Measurements from ENCODE around the gene PIK3R5. TPM values are rescaled to one million over a fixed set of nuclear protein-coding genes. Genes with fewer than 3 reads are reported as not detected.
"Not testable (repeated sequence)": the region's sequence is repeated elsewhere in the genome, so short reads cannot be mapped to it uniquely, and the experiment has no call there.

PIK3R5 gene
- total and polyA plus RNA-seq, 2 donors (not counting 3 experiments of a cell fraction or from before 2014, with no cell fraction given): not detected

GRCh38 chr17:8885967-8886684 lies 79.4 kb downstream of the PIK3R5 start:
- no peaks in the 10 kb centered on the region for H3K36me3 ChIP-seq (ENCODE audit: control insufficient read depth in 2 of 2, extremely low read depth in 1 of 2, insufficient read depth in 2 of 2, low read length in 2 of 2)
- ChIA-PET POLR2A (no interaction called here), CTCF (no interaction called here)
- no peak for DNase-seq (ENCODE audit: low read depth, low spot score)
- no peak for FAIRE-seq
- H3K79me2 ChIP-seq (ENCODE audit: control insufficient read depth, insufficient read depth, low read length): no peaks in the 10 kb centered on the region
- no peak overlapping the region for H3K4me3 ChIP-seq (replicated peaks in 1 of 3; ENCODE audit: insufficient read depth in 1 of 3, low read depth in 1 of 3, low read length in 3 of 3)
- no TSS peak for BruUV-seq (replicated peaks)
- no peaks in the 10 kb centered on the region for H3K9me3 ChIP-seq (replicated peaks; ENCODE audit: control insufficient read depth, insufficient read depth, low read length)
- no peaks in the 10 kb centered on the region for H3K4me1 ChIP-seq (ENCODE audit: control insufficient read depth, extremely low read depth, insufficient read depth, low read length)
- dilution Hi-C loops (cut with MboI; ENCODE audit: extremely low pct_ligation_motif_present, low sequenced_read_pairs): no loop called here
- H2AFZ ChIP-seq (ENCODE audit: low read depth, low read length): no peak overlapping the region
- H3K27me3 ChIP-seq (ENCODE audit: control insufficient read depth in 2 of 2, insufficient read depth in 2 of 2, low read length in 2 of 2): no peaks in the 10 kb centered on the region
- intact Hi-C loops (cut with micrococcal nuclease): no loop called here
- H4K20me1 ChIP-seq (replicated peaks; ENCODE audit: control insufficient read depth, extremely low read depth, insufficient read depth, low read length): no peaks in the 10 kb centered on the region
- H3K9me1 ChIP-seq (replicated peaks; ENCODE audit: control insufficient read depth, extremely low read depth, insufficient read depth, low read length): no peaks in the 10 kb centered on the region
- no peak for TF ChIP-seq GATA2 (IDR thresholded peaks at IDR 0.05; ENCODE audit: insufficient read depth, insufficient read length, low read depth, low read length)
- TF ChIP-seq, protein P1, sequence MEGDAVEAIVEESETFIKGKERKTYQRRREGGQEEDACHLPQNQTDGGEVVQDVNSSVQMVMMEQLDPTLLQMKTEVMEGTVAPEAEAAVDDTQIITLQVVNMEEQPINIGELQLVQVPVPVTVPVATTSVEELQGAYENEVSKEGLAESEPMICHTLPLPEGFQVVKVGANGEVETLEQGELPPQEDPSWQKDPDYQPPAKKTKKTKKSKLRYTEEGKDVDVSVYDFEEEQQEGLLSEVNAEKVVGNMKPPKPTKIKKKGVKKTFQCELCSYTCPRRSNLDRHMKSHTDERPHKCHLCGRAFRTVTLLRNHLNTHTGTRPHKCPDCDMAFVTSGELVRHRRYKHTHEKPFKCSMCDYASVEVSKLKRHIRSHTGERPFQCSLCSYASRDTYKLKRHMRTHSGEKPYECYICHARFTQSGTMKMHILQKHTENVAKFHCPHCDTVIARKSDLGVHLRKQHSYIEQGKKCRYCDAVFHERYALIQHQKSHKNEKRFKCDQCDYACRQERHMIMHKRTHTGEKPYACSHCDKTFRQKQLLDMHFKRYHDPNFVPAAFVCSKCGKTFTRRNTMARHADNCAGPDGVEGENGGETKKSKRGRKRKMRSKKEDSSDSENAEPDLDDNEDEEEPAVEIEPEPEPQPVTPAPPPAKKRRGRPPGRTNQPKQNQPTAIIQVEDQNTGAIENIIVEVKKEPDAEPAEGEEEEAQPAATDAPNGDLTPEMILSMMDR (IDR thresholded peaks at IDR 0.05; ENCODE audit: extremely low read depth in 1 of 2, insufficient read depth in 1 of 2, low read depth in 1 of 2, low read length in 2 of 2): no peak
- TF ChIP-seq JUN (IDR thresholded peaks at IDR 0.05; ENCODE audit: borderline replicate concordance, insufficient read depth, insufficient read length, low read depth): no peak
- TF ChIP-seq EZH2 (IDR thresholded peaks at IDR 0.05; ENCODE audit: borderline replicate concordance, low read depth, low read length, severe bottlenecking): no peak
- TF ChIP-seq MYC (IDR thresholded peaks at IDR 0.05; ENCODE audit: low read depth, low read length): no peak
- no peak for TF ChIP-seq FOS (IDR thresholded peaks at IDR 0.05; ENCODE audit: borderline replicate concordance, insufficient read depth, low read length)
- TF ChIP-seq POLR2A (IDR thresholded peaks at IDR 0.05; ENCODE audit: low read depth, low read length): no peak
- no peak for TF ChIP-seq POLR2AphosphoS5 (IDR thresholded peaks at IDR 0.05; ENCODE audit: insufficient read depth, low read depth, low read length)
- no peak for TF ChIP-seq MAX (IDR thresholded peaks at IDR 0.05; ENCODE audit: insufficient read depth, insufficient read length)
- H3K9ac ChIP-seq (replicated peaks; ENCODE audit: extremely low read depth, insufficient read depth, low read length): no peak overlapping the region
- H3K27ac ChIP-seq (ENCODE audit: insufficient read depth, low read depth, low read length): no peak overlapping the region
- H3K4me2 ChIP-seq (ENCODE audit: insufficient read depth, low read length): no peak overlapping the region

GRCh38 chr17:8885163-8885966 lies 80.1 kb downstream of the PIK3R5 start:
- H3K4me3 ChIP-seq (replicated peaks in 1 of 3; ENCODE audit: insufficient read depth in 1 of 3, low read depth in 1 of 3, low read length in 3 of 3); H3K4me1 ChIP-seq (ENCODE audit: control insufficient read depth, extremely low read depth, insufficient read depth, low read length); H3K79me2 ChIP-seq (ENCODE audit: control insufficient read depth, insufficient read depth, low read length); FAIRE-seq; H2AFZ ChIP-seq (ENCODE audit: low read depth, low read length); H3K9me3 ChIP-seq (replicated peaks; ENCODE audit: control insufficient read depth, insufficient read depth, low read length); H3K27me3 ChIP-seq (ENCODE audit: control insufficient read depth in 2 of 2, insufficient read depth in 2 of 2, low read length in 2 of 2); BruUV-seq (replicated peaks); CTCF ChIA-PET; H3K36me3 ChIP-seq (ENCODE audit: control insufficient read depth in 2 of 2, extremely low read depth in 1 of 2, insufficient read depth in 2 of 2, low read length in 2 of 2); intact Hi-C loops (cut with micrococcal nuclease); H3K9me1 ChIP-seq (replicated peaks; ENCODE audit: control insufficient read depth, extremely low read depth, insufficient read depth, low read length); H4K20me1 ChIP-seq (replicated peaks; ENCODE audit: control insufficient read depth, extremely low read depth, insufficient read depth, low read length); H3K9ac ChIP-seq (replicated peaks; ENCODE audit: extremely low read depth, insufficient read depth, low read length); H3K27ac ChIP-seq (ENCODE audit: insufficient read depth, low read depth, low read length); POLR2A ChIA-PET; H3K4me2 ChIP-seq (ENCODE audit: insufficient read depth, low read length); DNase-seq (ENCODE audit: low read depth, low spot score); dilution Hi-C loops (cut with MboI; ENCODE audit: extremely low pct_ligation_motif_present, low sequenced_read_pairs): not testable (repeated sequence)

Measured in endothelial cell of umbilical vein (primary cell).